Measurements from ENCODE around the gene UBE2J2. TPM values are rescaled to one million over a fixed set of nuclear protein-coding genes. Genes with fewer than 3 reads are reported as not detected.

Gene UBE2J2
- total and polyA plus RNA-seq, 2 of the 8 experiments (the other 6 are each of a cell fraction or from before 2014, with no cell fraction given): 33.6 to 67.9 TPM

- no peak overlapping the region for H2BK20ac ChIP-seq (ENCODE audit: low read length)
- POLR2A ChIA-PET (ENCODE audit: partially characterized antibody): interaction anchor here (0.7 to 2.4 kb wide), 5 partner anchors 9 to 74 kb away, joined by 3 to 12 read pairs (median 3); partner anchors contain the start of genes B3GALT6 and SDF4
These were observed 31.0 kb downstream of the UBE2J2 start for GRCh38 chr1:1242461-1243265.

More at GRCh38 chr1:1242461-1243265, 31.0 kb downstream of the UBE2J2 start:
- H3K4me1 ChIP-seq (replicated peaks in 1 of 4; ENCODE audit: control insufficient read depth in 3 of 4, insufficient read depth in 4 of 4, low read length in 3 of 4): peaks cover 0 to 10% (median 1%) of the 10 kb centered on the region in 4 experiments; a peak in 5 of 7 replicates
- H3K14ac ChIP-seq (ENCODE audit: insufficient read length): no peak overlapping the region
- no peak overlapping the region for H4K5ac ChIP-seq (ENCODE audit: insufficient read length, low read depth, low read length)
- no peak overlapping the region for H2BK5ac ChIP-seq (ENCODE audit: low read depth, low read length)
- H3K23ac ChIP-seq (ENCODE audit: insufficient read length): no peak overlapping the region
- peaks cover 2 to 19% (median 11%) of the 10 kb centered on the region in 4 experiments; a peak in 6 of 7 replicates for H3K27me3 ChIP-seq (replicated peaks in 1 of 4; ENCODE audit: control insufficient read depth in 3 of 4, extremely low read depth in 1 of 4, insufficient read depth in 3 of 4, low read length in 3 of 4)
- no peak overlapping the region for H3K56ac ChIP-seq (replicated peaks; ENCODE audit: insufficient read length, low read depth, low read length)
- no peak overlapping the region for H4K91ac ChIP-seq (replicated peaks; ENCODE audit: insufficient read length, low read length)
- CTCF ChIA-PET (ENCODE audit: partially characterized antibody): interaction anchor here (0.6 to 1.3 kb wide), 2 partner anchors 16 to 35 kb away, joined by 3 read pairs; no protein-coding TSS in a partner anchor
- no peak overlapping the region for H3K4me2 ChIP-seq (ENCODE audit: insufficient read depth in 1 of 2, low read depth in 2 of 2, low read length in 2 of 2)
- no peak overlapping the region; a peak in 1 of 7 replicates for H3K9ac ChIP-seq (replicated peaks in 1 of 4; ENCODE audit: extremely low read depth in 1 of 4, low read depth in 3 of 4, low read length in 3 of 4)
- H2AFZ ChIP-seq (ENCODE audit: low read length): no peak overlapping the region
- no peak overlapping the region for H3K4me3 ChIP-seq (ENCODE audit: extremely low read depth in 1 of 4, insufficient read depth in 2 of 4, low read depth in 3 of 4, low read length in 4 of 4)
- no peak overlapping the region for H2AK5ac ChIP-seq (ENCODE audit: low read depth, low read length)
- H3K23me2 ChIP-seq (ENCODE audit: low read depth, low read length): no peaks in the 10 kb centered on the region; the same call in 1 of the 2 replicates
- H2BK120ac ChIP-seq (replicated peaks; ENCODE audit: low read depth, low read length): no peak overlapping the region
- TF ChIP-seq FOSL1 (IDR thresholded peaks at IDR 0.05; ENCODE audit: insufficient read depth, low read depth, low read length): no peak
- no peak for TF ChIP-seq EZH2 (IDR thresholded peaks at IDR 0.05; ENCODE audit: low read depth, low read length, severe bottlenecking)
- no peak for TF ChIP-seq RBBP5 (IDR thresholded peaks at IDR 0.05; ENCODE audit: borderline replicate concordance, low read depth, low read length)
- no peak for TF ChIP-seq ATF3 (IDR thresholded peaks at IDR 0.05; ENCODE audit: insufficient read depth, low read depth, low read length)
- TF ChIP-seq YY1 (IDR thresholded peaks at IDR 0.05; ENCODE audit: low read depth, low read length): no peak
- no peak for TF ChIP-seq CBX8 (IDR thresholded peaks at IDR 0.05; ENCODE audit: borderline replicate concordance, low read depth, low read length)
- peaks cover 4 to 6% of the 10 kb centered on the region in 2 experiments for H4K20me1 ChIP-seq (replicated peaks in 1 of 2; ENCODE audit: control insufficient read depth in 1 of 2, insufficient read depth in 2 of 2, low read length in 2 of 2)
- H2BK12ac ChIP-seq (ENCODE audit: low read depth, low read length): no peak overlapping the region
- H3K4ac ChIP-seq (replicated peaks; ENCODE audit: insufficient read length, low read depth, low read length): no peak overlapping the region
- H3K79me1 ChIP-seq (ENCODE audit: low read depth, low read length): no peaks in the 10 kb centered on the region
- no peak overlapping the region for H2BK15ac ChIP-seq (ENCODE audit: low read length)
- H3K79me2 ChIP-seq (ENCODE audit: control insufficient read depth in 1 of 2, insufficient read depth in 2 of 2, low read length in 2 of 2): no peaks in the 10 kb centered on the region; a peak in 1 of 4 replicates
- H3K9me3 ChIP-seq (ENCODE audit: insufficient read depth in 2 of 2, low read depth in 1 of 2, low read length in 1 of 2): no peaks in the 10 kb centered on the region
- H3K36me3 ChIP-seq (ENCODE audit: control insufficient read depth in 2 of 4, insufficient read depth in 4 of 4, low read length in 3 of 4): no peaks in the 10 kb centered on the region
- FAIRE-seq (no peak), DNase-seq (ENCODE audit: low read depth in 1 of 2, low spot score in 2 of 2) (no peak)
- no peak overlapping the region; the same call in 1 of the 2 replicates for H4K8ac ChIP-seq (ENCODE audit: extremely low read depth, insufficient read depth, low read length)
- WGBS, 2 experiments (ENCODE audit: extremely low coverage in 1 of 2, insufficient coverage in 1 of 2, insufficient read length in 1 of 2, insufficient replicate concordance in 2 of 2, low coverage in 1 of 2, low lambda C conversion rate in 2 of 2, missing lambda C conversion rate in 1 of 2): 90% methylated on average over 27 of the region's 41 CpGs; no CpG with 5 or more reads in 1 of the 2 experiments
- H3K18ac ChIP-seq (ENCODE audit: extremely low read depth, low read length): no peak overlapping the region
- H3K27ac ChIP-seq (ENCODE audit: low read depth, low read length): no peak overlapping the region

Data from H1 (cell line).